ENCODE measurements around the gene ZNF431.

DNA sequence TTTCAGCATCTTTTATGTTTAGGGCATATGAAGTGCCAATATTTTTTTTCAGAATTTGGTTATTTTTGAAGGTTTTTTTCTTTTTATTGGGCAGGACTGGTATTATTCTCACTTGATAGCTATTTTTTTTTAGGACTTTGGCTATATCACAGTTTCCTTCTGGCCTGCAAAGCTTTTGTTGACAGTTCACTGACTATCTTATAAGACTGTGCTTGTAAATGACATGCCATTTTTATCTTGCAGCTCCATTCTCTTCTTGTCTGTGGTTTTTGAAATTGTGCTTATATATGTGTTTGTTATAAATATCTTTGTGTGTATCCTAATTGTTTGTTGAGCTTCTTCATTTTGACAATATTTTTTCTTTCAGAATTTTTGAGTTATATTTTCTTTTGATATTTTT is 26.4 kb upstream of the ZNF431 start:
- no peak for TF ChIP-seq EZH2 (IDR thresholded peaks at IDR 0.05; ENCODE audit: low read length, missing control alignments)
- TF ChIP-seq, protein P1, sequence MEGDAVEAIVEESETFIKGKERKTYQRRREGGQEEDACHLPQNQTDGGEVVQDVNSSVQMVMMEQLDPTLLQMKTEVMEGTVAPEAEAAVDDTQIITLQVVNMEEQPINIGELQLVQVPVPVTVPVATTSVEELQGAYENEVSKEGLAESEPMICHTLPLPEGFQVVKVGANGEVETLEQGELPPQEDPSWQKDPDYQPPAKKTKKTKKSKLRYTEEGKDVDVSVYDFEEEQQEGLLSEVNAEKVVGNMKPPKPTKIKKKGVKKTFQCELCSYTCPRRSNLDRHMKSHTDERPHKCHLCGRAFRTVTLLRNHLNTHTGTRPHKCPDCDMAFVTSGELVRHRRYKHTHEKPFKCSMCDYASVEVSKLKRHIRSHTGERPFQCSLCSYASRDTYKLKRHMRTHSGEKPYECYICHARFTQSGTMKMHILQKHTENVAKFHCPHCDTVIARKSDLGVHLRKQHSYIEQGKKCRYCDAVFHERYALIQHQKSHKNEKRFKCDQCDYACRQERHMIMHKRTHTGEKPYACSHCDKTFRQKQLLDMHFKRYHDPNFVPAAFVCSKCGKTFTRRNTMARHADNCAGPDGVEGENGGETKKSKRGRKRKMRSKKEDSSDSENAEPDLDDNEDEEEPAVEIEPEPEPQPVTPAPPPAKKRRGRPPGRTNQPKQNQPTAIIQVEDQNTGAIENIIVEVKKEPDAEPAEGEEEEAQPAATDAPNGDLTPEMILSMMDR (conservative IDR thresholded peaks at IDR 0.05 in 1 of 2, IDR thresholded peaks at IDR 0.05 in 1 of 2; ENCODE audit: low read depth in 1 of 2, low read length in 2 of 2): no peak

Measured in fibroblast of lung (primary cell).